Peyer's patch (tissue), 4 donors: ENCODE results near the gene UBXN7.

ENCODE experiments used
- POLR2A ChIP-seq, 2 donors: fragments of 450-650 bp; IDR thresholded peaks; one replicate each; pipeline ENCODE4 v1.5.1; 2017; ENCODE audit warnings: antibody characterized with exemption in 2 of 2, mild to moderate bottlenecking in 2 of 2, moderate library complexity in 2 of 2
- TF ChIP-seq, protein P1 (sequence below), 6 experiments: fragments of 450-650 bp in 4 of 6; fragments of 200-600 bp in 2 of 6; sonication (generic) in 1 of 6; IDR thresholded peaks; one replicate each; pipeline ENCODE4 v1.5.1; 2017 to 2019; ENCODE audit warnings: antibody characterized with exemption in 6 of 6, mild to moderate bottlenecking in 3 of 6, moderate library complexity in 1 of 6

DNA sequence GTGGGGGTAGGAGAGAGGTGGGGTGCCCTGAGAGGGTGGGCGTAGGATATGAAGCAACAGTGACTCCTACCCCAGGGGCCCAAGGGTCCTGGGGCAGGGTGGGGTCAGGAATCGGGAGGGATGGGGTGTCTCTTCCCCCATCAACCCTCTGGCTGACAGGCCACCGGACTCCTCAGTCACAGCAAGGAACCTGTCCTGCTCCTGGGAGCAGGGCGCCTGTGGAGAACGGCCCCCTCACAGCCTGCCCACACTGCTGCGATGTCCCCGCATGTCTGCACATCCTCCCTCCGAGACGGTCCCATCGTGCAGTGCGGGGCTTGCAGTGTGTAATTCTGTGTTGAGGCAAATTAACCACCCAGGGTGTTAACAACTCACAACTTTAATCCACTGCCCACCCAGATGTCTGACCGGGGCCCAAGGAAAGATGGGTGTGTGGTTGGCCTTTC, 96.7 kb downstream of the UBXN7 start:
- TF ChIP-seq, protein P1, sequence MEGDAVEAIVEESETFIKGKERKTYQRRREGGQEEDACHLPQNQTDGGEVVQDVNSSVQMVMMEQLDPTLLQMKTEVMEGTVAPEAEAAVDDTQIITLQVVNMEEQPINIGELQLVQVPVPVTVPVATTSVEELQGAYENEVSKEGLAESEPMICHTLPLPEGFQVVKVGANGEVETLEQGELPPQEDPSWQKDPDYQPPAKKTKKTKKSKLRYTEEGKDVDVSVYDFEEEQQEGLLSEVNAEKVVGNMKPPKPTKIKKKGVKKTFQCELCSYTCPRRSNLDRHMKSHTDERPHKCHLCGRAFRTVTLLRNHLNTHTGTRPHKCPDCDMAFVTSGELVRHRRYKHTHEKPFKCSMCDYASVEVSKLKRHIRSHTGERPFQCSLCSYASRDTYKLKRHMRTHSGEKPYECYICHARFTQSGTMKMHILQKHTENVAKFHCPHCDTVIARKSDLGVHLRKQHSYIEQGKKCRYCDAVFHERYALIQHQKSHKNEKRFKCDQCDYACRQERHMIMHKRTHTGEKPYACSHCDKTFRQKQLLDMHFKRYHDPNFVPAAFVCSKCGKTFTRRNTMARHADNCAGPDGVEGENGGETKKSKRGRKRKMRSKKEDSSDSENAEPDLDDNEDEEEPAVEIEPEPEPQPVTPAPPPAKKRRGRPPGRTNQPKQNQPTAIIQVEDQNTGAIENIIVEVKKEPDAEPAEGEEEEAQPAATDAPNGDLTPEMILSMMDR (IDR thresholded peaks at IDR 0.05): no peak
- no peak for TF ChIP-seq POLR2A (IDR thresholded peaks at IDR 0.05)
